ENCODE measurements around the gene RPS2.

Gene RPS2

DNA sequence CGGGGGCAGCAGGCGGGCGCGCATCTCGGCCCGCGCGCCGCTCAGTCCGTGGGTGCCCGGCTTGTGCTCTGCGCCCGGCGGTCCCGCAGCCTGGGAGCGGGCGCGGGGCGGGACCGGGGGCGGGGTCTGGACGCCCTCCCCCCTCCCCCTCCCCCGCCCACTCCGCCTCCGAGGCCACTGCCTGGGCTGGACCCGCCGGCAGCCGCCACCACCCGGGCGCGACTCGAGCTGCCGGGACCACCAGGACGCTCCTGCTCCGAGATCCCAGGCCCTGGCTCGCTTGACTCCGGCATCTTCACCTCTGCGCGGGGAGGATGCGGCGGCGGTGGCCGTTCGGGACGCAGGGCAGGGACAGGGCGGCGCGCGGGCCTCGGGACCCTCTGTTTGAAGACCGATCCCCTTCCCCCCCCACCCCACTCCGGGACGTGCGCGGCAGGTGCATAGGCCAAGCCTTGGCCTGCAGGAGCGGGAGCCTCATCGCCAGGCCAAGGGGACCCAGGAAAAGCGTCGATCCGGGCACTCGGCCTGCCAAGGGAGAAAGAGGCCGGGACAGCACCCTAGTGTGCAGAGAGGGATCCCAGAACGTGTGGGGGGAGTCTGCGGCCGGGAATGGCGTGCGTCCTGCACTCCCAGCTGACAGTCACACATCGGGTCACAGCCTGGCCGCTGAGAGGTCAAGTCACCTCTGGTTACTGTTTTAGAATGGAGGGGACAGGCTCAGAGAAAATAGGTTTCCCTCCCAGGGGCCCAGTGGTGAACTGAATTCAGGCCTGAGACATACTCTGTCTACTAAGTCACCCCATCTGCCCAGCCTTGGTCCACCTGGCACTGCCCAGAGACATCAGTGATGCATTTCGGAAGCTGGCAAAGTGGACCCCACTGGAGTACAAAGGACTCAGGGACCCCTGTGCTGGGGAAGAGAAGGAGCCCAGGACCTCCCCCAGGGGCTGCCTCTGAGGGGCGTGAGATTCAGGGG lies 46.0 kb downstream of the RPS2 start, which contains the start of gene HS3ST6:
TSS of gene HS3ST6 (minus strand) at position 65 of the 976 bp plus-strand sequence. CDS start 92 bp downstream, outside the sequence.
- Histone ChIP-seq H3K9ac (no peak within 1 kb of the TSS), H3K4me3 (ENCODE audit: low read depth, low read length) (no peak within 1 kb of the TSS), H3K27ac (no peak within 1 kb of the TSS), H3K79me2 (no peaks in the 10 kb centered on the region), H2AFZ (no peak within 1 kb of the TSS), H3K4me1 (no peaks in the 10 kb centered on the region), H3K27me3 (ENCODE audit: control insufficient read depth, insufficient read depth, low read length) (peaks cover 14% of the 10 kb centered on the region), H3K4me2 (ENCODE audit: low read length) (no peak within 1 kb of the TSS), H3K9me3 (ENCODE audit: control insufficient read depth, low read length) (no peaks in the 10 kb centered on the region), H3K36me3 (ENCODE audit: control insufficient read depth, insufficient read depth, low read length) (no peaks in the 10 kb centered on the region)
- TF ChIP-seq, protein P1, sequence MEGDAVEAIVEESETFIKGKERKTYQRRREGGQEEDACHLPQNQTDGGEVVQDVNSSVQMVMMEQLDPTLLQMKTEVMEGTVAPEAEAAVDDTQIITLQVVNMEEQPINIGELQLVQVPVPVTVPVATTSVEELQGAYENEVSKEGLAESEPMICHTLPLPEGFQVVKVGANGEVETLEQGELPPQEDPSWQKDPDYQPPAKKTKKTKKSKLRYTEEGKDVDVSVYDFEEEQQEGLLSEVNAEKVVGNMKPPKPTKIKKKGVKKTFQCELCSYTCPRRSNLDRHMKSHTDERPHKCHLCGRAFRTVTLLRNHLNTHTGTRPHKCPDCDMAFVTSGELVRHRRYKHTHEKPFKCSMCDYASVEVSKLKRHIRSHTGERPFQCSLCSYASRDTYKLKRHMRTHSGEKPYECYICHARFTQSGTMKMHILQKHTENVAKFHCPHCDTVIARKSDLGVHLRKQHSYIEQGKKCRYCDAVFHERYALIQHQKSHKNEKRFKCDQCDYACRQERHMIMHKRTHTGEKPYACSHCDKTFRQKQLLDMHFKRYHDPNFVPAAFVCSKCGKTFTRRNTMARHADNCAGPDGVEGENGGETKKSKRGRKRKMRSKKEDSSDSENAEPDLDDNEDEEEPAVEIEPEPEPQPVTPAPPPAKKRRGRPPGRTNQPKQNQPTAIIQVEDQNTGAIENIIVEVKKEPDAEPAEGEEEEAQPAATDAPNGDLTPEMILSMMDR (IDR thresholded peaks at IDR 0.05) = no peak

DNA sequence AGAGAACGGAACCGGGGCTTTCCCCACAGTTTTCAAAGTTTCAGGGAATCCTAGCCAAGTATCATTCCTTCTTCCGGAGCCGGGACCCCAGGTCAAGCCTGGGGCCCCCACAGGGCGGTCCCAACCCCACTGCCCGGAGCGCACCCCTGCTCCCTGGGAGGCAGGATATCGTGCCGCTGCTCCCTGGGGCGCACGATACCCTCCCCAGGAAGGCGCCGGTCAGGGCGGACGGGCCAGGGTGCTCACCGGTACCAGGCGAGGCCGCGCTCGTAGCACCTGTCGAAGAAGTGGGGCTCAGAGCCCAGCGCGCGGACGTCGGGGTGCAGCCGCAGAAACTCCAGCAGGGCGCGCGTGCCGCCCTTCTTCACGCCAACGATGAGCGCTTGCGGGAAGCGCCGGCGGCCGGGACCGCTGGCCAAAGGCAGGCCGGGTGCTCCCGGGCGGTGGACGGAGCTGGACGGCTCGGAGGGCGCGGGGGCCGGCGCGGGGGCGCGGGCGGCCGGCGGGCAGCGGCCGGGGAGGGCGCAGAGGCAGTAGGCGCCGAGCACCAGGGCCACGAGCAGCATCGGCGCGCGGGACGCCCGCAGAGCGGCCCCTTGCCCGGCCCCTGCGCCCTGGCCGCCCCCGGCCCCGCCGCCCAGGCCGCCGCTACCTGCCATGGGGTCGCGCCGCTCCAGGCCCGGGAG lies 46.8 kb downstream of the RPS2 start:
- no peaks in the 10 kb centered on the region for H3K36me3 ChIP-seq (ENCODE audit: control insufficient read depth, insufficient read depth, low read length)

DNA sequence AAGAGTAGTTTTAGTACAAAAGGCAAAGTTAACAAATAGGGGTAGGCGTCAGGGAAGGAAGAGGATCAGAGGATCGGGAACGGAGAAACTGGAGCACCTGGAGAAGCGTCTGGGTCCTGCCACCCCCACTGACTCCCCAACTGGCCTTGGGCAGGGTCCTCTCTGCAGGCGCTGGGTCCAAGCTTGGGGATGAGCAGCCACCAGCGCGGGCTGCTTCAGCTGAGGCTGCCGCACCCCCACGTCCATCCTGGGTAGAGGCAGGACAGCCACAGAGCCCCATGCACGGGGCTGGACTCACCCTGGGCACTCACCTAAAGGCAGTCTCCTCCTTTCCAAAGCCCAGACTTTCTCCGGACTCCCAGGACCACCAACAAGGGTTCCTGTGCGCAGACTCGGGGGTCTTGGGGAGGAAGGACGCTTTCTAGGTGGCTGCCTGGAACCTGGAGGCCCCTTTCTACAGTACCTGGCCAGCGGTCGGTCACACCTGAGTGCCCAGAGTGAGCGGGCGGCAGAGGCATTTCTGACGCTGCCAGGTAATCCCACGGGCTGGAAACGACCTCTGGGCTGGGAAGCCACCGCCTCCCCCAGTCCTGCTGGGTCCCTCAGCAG lies 47.5 kb downstream of the RPS2 start:
- Histone ChIP-seq H2AFZ (no peak overlapping the region), H3K4me3 (ENCODE audit: low read depth, low read length) (no peak overlapping the region), H3K27me3 (ENCODE audit: control insufficient read depth, insufficient read depth, low read length) (peaks cover 12% of the 10 kb centered on the region), H3K4me1 (no peaks in the 10 kb centered on the region), H3K27ac (no peak overlapping the region), H3K4me2 (ENCODE audit: low read length) (no peak overlapping the region), H3K9ac (no peak overlapping the region), H3K9me3 (ENCODE audit: control insufficient read depth, low read length) (no peaks in the 10 kb centered on the region), H3K36me3 (ENCODE audit: control insufficient read depth, insufficient read depth, low read length) (no peaks in the 10 kb centered on the region), H3K79me2 (no peaks in the 10 kb centered on the region)
- TF ChIP-seq, protein P1 (IDR thresholded peaks at IDR 0.05) = no peak

More for the DNA sequence above, 46.8 kb downstream of the RPS2 start:
- H3K4me1 ChIP-seq = no peaks in the 10 kb centered on the region
- peaks cover 12% of the 10 kb centered on the region for H3K27me3 ChIP-seq (ENCODE audit: control insufficient read depth, insufficient read depth, low read length)
- H3K9me3 ChIP-seq (ENCODE audit: control insufficient read depth, low read length) = no peaks in the 10 kb centered on the region
- H3K4me2 ChIP-seq (ENCODE audit: low read length) = no peak overlapping the region
- TF ChIP-seq, protein P1 (IDR thresholded peaks at IDR 0.05) = no peak
- no peaks in the 10 kb centered on the region for H3K79me2 ChIP-seq
- no peak overlapping the region for H3K27ac ChIP-seq
- H3K9ac ChIP-seq = no peak overlapping the region
- H3K4me3 ChIP-seq (ENCODE audit: low read depth, low read length) = no peak overlapping the region
- no peak overlapping the region for H2AFZ ChIP-seq

DNA sequence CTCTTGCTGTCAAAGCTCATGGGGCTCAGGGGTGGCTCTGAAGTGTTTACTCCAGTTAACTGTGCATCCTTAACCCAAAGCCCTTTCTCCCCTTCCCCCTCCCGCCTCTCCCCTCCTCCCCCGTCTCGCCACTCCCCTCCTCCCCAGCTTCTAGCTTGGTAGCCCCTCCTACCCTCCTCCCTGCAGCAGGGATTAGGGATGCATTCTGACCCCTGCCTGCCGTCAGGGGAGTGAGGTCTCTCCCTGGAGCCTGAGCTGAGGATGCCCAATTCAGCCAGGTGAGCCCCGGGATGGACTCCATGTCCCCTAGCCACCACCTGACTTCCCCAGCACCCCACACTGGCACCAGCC lies 48.0 kb downstream of the RPS2 start:
- no peaks in the 10 kb centered on the region for H3K9me3 ChIP-seq (ENCODE audit: control insufficient read depth, low read length)
- no peak overlapping the region for H2AFZ ChIP-seq
- TF ChIP-seq, protein P1 (IDR thresholded peaks at IDR 0.05) = no peak
- peaks cover 12% of the 10 kb centered on the region for H3K27me3 ChIP-seq (ENCODE audit: control insufficient read depth, insufficient read depth, low read length)
- no peak overlapping the region for H3K4me3 ChIP-seq (ENCODE audit: low read depth, low read length)
- H3K4me1 ChIP-seq = no peaks in the 10 kb centered on the region
- H3K9ac ChIP-seq = no peak overlapping the region
- H3K36me3 ChIP-seq (ENCODE audit: control insufficient read depth, insufficient read depth, low read length) = no peaks in the 10 kb centered on the region
- no peaks in the 10 kb centered on the region for H3K79me2 ChIP-seq
- H3K27ac ChIP-seq = no peak overlapping the region
- H3K4me2 ChIP-seq (ENCODE audit: low read length) = no peak overlapping the region
